Kidney glomerular epithelial cell (primary cell): ENCODE results near the gene NFATC3.
A peak's percentile ranks its signal among the peaks of the same experiment; 100 is the strongest.
"Not testable (repeated sequence)": the region's sequence is repeated elsewhere in the genome, so short reads cannot be mapped to it uniquely, and the experiment has no call there.

Source experiments
- DNase-seq: peaks from one replicate; lab custom pipeline; 2025; lab: John Stamatoyannopoulos, UW

The NFATC3 gene

GRCh38 chr16:68090130-68090529 is 5.0 kb downstream of the NFATC3 start:
- no peak for DNase-seq

- no peak for DNase-seq
These were observed 5.4 kb downstream of the NFATC3 start for GRCh38 chr16:68090533-68090932.

- peak; percentile 72 for DNase-seq
These were observed 6.5 kb downstream of the NFATC3 start for GRCh38 chr16:68091380-68092261.

GRCh38 chr16:68092275-68092674 is 7.1 kb downstream of the NFATC3 start:
- DNase-seq, result not testable (repeated sequence)

- no peak for DNase-seq
These were observed 8.8 kb downstream of the NFATC3 start for GRCh38 chr16:68093816-68094613.

GRCh38 chr16:68094614-68094934 is 9.4 kb downstream of the NFATC3 start:
- DNase-seq, result no peak

GRCh38 chr16:68096491-68096890 is 11.3 kb downstream of the NFATC3 start:
- no peak for DNase-seq

GRCh38 chr16:68097088-68097487 is 11.9 kb downstream of the NFATC3 start:
- no peak for DNase-seq

- DNase-seq, result no peak
These were observed 12.7 kb downstream of the NFATC3 start for GRCh38 chr16:68097895-68098294.

GRCh38 chr16:68100488-68100887 is 15.3 kb downstream of the NFATC3 start:
- DNase-seq, result no peak

- DNase-seq, result no peak
These were observed 20.4 kb downstream of the NFATC3 start for GRCh38 chr16:68105611-68106010.

- not testable (repeated sequence) for DNase-seq
These were observed 22.2 kb downstream of the NFATC3 start for GRCh38 chr16:68107230-68107928.

- not testable (repeated sequence) for DNase-seq
These were observed 24.0 kb downstream of the NFATC3 start for GRCh38 chr16:68109156-68109555.

GRCh38 chr16:68110611-68111010 is 25.4 kb downstream of the NFATC3 start:
- DNase-seq, result not testable (repeated sequence)

- DNase-seq, result no peak
These were observed 26.2 kb downstream of the NFATC3 start for GRCh38 chr16:68111379-68111778.

GRCh38 chr16:68113059-68113761 is 28.0 kb downstream of the NFATC3 start:
- DNase-seq, result no peak

GRCh38 chr16:68113765-68114240 is 28.6 kb downstream of the NFATC3 start:
- DNase-seq, result no peak

GRCh38 chr16:68114939-68115338 is 29.8 kb downstream of the NFATC3 start:
- DNase-seq, result not testable (repeated sequence)

GRCh38 chr16:68115851-68116250 is 30.7 kb downstream of the NFATC3 start:
- DNase-seq, result no peak

- no peak for DNase-seq
These were observed 31.2 kb downstream of the NFATC3 start for GRCh38 chr16:68116256-68116867.

GRCh38 chr16:68117884-68118283 is 32.7 kb downstream of the NFATC3 start:
- DNase-seq, result no peak
